Measurements from ENCODE around the gene DCUN1D1. TPM values are rescaled to one million over a fixed set of nuclear protein-coding genes. Genes with fewer than 3 reads are reported as not detected.

DCUN1D1 gene
- total and polyA plus RNA-seq, 2 of the 13 experiments (the other 11 are each of a cell fraction or from before 2014, with no cell fraction given) = 10.5 to 39.7 TPM

DNA sequence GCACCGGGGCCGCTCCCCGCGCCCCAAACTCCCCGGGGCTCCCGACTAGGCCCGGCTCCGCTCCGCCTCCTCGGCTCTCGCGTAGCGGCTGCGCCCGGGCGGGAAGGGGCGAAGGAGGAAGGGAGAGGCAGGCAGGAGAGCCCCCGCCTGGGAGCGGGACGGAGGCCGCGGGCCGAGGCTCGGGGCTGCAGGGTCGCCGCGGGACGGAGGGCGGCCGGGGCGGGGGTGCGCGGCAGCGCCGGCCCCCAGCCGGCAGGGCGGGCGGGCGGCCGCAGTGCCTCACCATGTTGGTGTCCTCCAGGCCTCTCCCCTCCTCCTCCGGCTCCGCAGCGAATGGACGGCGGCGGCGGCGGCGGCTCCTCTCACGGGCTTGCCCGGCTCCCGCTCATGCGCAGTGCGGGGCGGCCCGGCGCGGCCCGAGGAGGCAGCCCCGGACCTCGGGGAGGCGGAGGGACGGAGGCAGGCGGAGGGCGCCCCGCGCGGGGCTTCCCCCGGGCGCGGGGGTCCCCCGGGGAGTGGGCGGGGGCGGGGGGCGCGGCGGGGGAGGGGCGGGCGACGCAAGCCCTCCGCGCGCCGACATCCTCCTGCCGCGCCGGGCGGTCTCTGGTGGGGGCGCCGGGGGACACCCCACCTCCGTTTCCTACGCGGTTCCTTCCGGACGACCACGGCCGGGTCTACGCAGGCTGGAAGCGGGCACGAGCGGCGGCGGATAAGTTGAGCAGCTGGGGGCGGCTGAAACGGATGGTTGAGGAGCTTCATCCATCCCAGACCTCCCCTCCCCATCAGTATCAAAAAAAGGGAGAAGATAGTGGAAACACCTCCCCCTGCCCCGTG is at the start of gene DCUN1D1 (continued):
- TF ChIP-seq RXRB (CRISPR knock-in tag; IDR thresholded peaks at IDR 0.05; ENCODE audit: borderline replicate concordance) (no peak), CERS6 (CRISPR knock-in tag; IDR thresholded peaks at IDR 0.05) (no peak), KDM6A (CRISPR knock-in tag; IDR thresholded peaks at IDR 0.05; ENCODE audit: low read depth) (no peak), ZNF34 (CRISPR knock-in tag; IDR thresholded peaks at IDR 0.05; ENCODE audit: borderline replicate concordance) (no peak), MBNL3 (CRISPR knock-in tag; conservative IDR thresholded peaks at IDR 0.05) (no peak), ZNF512 (CRISPR knock-in tag; IDR thresholded peaks at IDR 0.05) (no peak), SIX1 (CRISPR knock-in tag; IDR thresholded peaks at IDR 0.05; ENCODE audit: borderline replicate concordance) (no peak), CSRNP2 (CRISPR knock-in tag; conservative IDR thresholded peaks at IDR 0.05; ENCODE audit: low read depth) (no peak)
- TF ChIP-seq, protein P1, sequence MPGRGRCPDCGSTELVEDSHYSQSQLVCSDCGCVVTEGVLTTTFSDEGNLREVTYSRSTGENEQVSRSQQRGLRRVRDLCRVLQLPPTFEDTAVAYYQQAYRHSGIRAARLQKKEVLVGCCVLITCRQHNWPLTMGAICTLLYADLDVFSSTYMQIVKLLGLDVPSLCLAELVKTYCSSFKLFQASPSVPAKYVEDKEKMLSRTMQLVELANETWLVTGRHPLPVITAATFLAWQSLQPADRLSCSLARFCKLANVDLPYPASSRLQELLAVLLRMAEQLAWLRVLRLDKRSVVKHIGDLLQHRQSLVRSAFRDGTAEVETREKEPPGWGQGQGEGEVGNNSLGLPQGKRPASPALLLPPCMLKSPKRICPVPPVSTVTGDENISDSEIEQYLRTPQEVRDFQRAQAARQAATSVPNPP (CRISPR knock-in tag; IDR thresholded peaks at IDR 0.05) = no peak
- TF ChIP-seq, protein P2, sequence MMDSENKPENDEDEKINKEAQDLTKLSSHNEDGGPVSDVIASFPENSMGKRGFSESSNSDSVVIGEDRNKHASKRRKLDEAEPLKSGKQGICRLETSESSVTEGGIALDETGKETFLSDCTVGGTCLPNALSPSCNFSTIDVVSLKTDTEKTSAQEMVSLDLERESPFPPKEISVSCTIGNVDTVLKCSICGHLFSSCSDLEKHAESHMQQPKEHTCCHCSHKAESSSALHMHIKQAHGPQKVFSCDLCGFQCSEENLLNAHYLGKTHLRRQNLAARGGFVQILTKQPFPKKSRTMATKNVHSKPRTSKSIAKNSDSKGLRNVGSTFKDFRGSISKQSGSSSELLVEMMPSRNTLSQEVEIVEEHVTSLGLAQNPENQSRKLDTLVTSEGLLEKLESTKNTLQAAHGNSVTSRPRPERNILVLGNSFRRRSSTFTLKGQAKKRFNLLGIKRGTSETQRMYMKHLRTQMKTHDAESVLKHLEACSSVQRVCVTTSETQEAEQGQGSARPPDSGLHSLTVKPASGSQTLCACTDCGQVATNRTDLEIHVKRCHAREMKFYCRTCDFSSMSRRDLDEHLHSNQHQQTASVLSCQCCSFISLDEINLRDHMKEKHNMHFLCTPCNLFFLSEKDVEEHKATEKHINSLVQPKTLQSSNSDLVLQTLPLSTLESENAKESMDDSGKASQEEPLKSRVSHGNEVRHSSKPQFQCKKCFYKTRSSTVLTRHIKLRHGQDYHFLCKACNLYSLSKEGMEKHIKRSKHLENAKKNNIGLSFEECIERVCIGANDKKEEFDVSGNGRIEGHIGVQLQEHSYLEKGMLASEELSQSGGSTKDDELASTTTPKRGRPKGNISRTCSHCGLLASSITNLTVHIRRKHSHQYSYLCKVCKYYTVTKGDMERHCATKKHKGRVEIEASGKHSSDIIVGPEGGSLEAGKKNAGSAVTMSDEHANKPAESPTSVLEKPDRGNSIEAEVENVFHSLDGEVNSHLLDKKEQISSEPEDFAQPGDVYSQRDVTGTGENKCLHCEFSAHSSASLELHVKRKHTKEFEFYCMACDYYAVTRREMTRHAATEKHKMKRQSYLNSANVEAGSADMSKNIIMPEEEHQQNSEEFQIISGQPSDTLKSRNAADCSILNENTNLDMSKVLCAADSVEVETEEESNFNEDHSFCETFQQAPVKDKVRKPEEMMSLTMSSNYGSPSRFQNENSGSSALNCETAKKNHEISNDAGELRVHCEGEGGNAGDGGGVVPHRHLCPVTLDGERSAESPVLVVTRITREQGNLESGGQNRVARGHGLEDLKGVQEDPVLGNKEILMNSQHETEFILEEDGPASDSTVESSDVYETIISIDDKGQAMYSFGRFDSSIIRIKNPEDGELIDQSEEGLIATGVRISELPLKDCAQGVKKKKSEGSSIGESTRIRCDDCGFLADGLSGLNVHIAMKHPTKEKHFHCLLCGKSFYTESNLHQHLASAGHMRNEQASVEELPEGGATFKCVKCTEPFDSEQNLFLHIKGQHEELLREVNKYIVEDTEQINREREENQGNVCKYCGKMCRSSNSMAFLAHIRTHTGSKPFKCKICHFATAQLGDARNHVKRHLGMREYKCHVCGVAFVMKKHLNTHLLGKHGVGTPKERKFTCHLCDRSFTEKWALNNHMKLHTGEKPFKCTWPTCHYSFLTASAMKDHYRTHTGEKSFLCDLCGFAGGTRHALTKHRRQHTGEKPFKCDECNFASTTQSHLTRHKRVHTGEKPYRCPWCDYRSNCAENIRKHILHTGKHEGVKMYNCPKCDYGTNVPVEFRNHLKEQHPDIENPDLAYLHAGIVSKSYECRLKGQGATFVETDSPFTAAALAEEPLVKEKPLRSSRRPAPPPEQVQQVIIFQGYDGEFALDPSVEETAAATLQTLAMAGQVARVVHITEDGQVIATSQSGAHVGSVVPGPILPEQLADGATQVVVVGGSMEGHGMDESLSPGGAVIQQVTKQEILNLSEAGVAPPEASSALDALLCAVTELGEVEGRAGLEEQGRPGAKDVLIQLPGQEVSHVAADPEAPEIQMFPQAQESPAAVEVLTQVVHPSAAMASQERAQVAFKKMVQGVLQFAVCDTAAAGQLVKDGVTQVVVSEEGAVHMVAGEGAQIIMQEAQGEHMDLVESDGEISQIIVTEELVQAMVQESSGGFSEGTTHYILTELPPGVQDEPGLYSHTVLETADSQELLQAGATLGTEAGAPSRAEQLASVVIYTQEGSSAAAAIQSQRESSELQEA (CRISPR knock-in tag; IDR thresholded peaks at IDR 0.05; ENCODE audit: not compliant biosample characterization) = no peak
- TF ChIP-seq, protein P3, sequence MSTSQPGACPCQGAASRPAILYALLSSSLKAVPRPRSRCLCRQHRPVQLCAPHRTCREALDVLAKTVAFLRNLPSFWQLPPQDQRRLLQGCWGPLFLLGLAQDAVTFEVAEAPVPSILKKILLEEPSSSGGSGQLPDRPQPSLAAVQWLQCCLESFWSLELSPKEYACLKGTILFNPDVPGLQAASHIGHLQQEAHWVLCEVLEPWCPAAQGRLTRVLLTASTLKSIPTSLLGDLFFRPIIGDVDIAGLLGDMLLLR (CRISPR knock-in tag; IDR thresholded peaks at IDR 0.05) = no peak
